Ovary (tissue), 9 donors: ENCODE data around the gene ZNF746. TPM values are rescaled to one million over a fixed set of nuclear protein-coding genes. Genes with fewer than 3 reads are reported as not detected.
"Not testable (repeated sequence)": the region's sequence is repeated elsewhere in the genome, so short reads cannot be mapped to it uniquely, and the experiment has no call there.

Experiments used
- DNase-seq, 5 donors: peaks; one replicate each; pipeline ENCODE4 v3.0.0-alpha.2; 2019 to 2020
- H3K27ac ChIP-seq, 2 donors: fragments of 200-600 bp; one replicate each; pipeline versions ENCODE4 v1.5.1 to v1.8.0; 2019 to 2022
- H3K27me3 ChIP-seq: fragments of 200-600 bp; one replicate; pipeline ENCODE4 v1.8.0; 2022
- H3K36me3 ChIP-seq: fragments of 200-600 bp; sonication (generic); one replicate; pipeline ENCODE4 v1.5.1; 2019
- H3K4me1 ChIP-seq: one replicate; pipeline ENCODE4 v1.8.1; 2013; ENCODE audit warnings: mild to moderate bottlenecking, moderate library complexity; ENCODE audit not compliant: insufficient read depth
- H3K4me3 ChIP-seq: fragments of 200-600 bp; sonication (generic); one replicate; pipeline ENCODE4 v1.5.1; 2017
- H3K9me3 ChIP-seq, 2 donors: fragments of 200-600 bp in 1 of 2; sonication (generic) in 1 of 2; one replicate each; pipeline versions ENCODE4 v1.5.1 to v1.8.1; 2013 to 2019; ENCODE audit warnings: mild to moderate bottlenecking in 1 of 2, moderate library complexity in 1 of 2
- CTCF ChIP-seq, 3 donors: fragments of 450-650 bp in 2 of 3; fragments of 200-600 bp in 1 of 3; IDR thresholded peaks; one replicate each; pipeline versions ENCODE4 v1.5.1 to v1.8.0; 2016 to 2022; ENCODE audit warnings: antibody characterized with exemption in 3 of 3, mild to moderate bottlenecking in 1 of 3
- EP300 ChIP-seq: sonication (generic); formaldehyde crosslinking; IDR thresholded peaks from one replicate; pipeline ENCODE4 v1.6.1; 2017; ENCODE audit warnings: antibody characterized with exemption
- POLR2A ChIP-seq: fragments of 450-650 bp; IDR thresholded peaks from one replicate; pipeline ENCODE4 v1.6.1; 2017; ENCODE audit warnings: antibody characterized with exemption, mild to moderate bottlenecking, moderate library complexity
- WGBS, 3 donors: extraction: QIAGEN DNeasy Blood & Tissue Kit in 1 of 3; methylation state at CpG; one replicate each; pipeline versions ENCODE4 v1.1.5 to v1.1.7; 2013 to 2017; 5-methylcytosine and 5-hydroxymethylcytosine counted together
- intact Hi-C, 4 donors: fragments of 100-400 bp; cut with DNase I; formaldehyde crosslinking; loops; one replicate each; pipeline versions ENCODE4 v1.11.0 to v1.15.1; 2022 to 2023
- polyA plus RNA-seq, 2 donors: library from polyadenylated mRNA; stranded (reverse); fragments of 200-250 nt in 1 of 2; fragments of 350-450 nt in 1 of 2; fragmentation: Illumina TruSeq in 1 of 2; extraction: RNeasy Lipid Tissue Mini Kit (QIAGEN cat#74804) in 1 of 2; gene quantifications; one replicate each; pipeline ENCODE4 v1.2.3, GENCODE V29; 2013 to 2014
- total RNA-seq, 7 donors: library from RNA; depleted of rRNA in 2 of 7; stranded (reverse); fragments of >200 nt in 2 of 7; fragmentation: NEBNext Ultra II Directional in 3 of 7; extraction: Animal tissue kit (Norgen Biotek cat#: 25700) in 3 of 7; gene quantifications; one replicate each; pipeline versions ENCODE4 v1.1.0 to v1.2.4, GENCODE V29; 2016 to 2023
- donor health status: DM: no; HTN: no; CAD: no; lungs with moderate emphysema.
- donor health status: DM: no; HTN: no; CAD: no.
- donor health status: Bipolar disorder and iron deficiency.
- donor health status: DM: yes; HTN: yes; CAD: no.
- donor health status: DM: no; HTN: no; CAD: no.
- donor health status: DM: yes; HTN: yes; CAD: no.

ZNF746 gene
- total and polyA plus RNA-seq, 9 donors: 5.9 to 19.3 (median 15.6) TPM

- Histone ChIP-seq H3K27ac (no peak overlapping the region), H3K4me3 (no peak overlapping the region), H3K36me3 (no peaks in the 10 kb centered on the region), H3K27me3 (no peaks in the 10 kb centered on the region), H3K4me1 (peaks cover 4% of the 10 kb centered on the region), H3K9me3 (no peaks in the 10 kb centered on the region)
- intact Hi-C loops: no loop called here
- TF ChIP-seq CTCF (IDR thresholded peaks at IDR 0.05) (no peak), POLR2A (no peak), EP300 (no peak)
- DNase-seq: no peak
- WGBS, 3 donors: 90 to 96% (median 93%) methylated on average over 10 of the region's 10 CpGs
Observed at GRCh38 chr7:149454006-149454405, 43.6 kb downstream of the ZNF746 start.

- Histone ChIP-seq H3K36me3 (no peaks in the 10 kb centered on the region), H3K9me3 (no peaks in the 10 kb centered on the region), H3K4me3 (no peak overlapping the region), H3K27me3 (no peaks in the 10 kb centered on the region), H3K27ac (no peak overlapping the region), H3K4me1 (no peaks in the 10 kb centered on the region)
- 90 to 94% (median 94%) methylated on average over 10 of the region's 10 CpGs for WGBS, 3 donors
- intact Hi-C loops: no loop called here
- TF ChIP-seq POLR2A: no peak
- no peak for TF ChIP-seq EP300
- no peak for TF ChIP-seq CTCF (IDR thresholded peaks at IDR 0.05)
- no peak for DNase-seq
Observed at GRCh38 chr7:149450821-149451220, 46.8 kb downstream of the ZNF746 start.

- Histone ChIP-seq H3K4me1 (no peaks in the 10 kb centered on the region), H3K36me3 (no peaks in the 10 kb centered on the region), H3K27me3 (no peaks in the 10 kb centered on the region), H3K27ac (no peak overlapping the region), H3K4me3 (no peak overlapping the region), H3K9me3 (no peaks in the 10 kb centered on the region)
- TF ChIP-seq POLR2A (no peak), CTCF (IDR thresholded peaks at IDR 0.05) (no peak), EP300 (no peak)
- WGBS, 3 donors: 93 to 95% (median 94%) methylated on average over 6 of the region's 6 CpGs
- intact Hi-C loops: no loop called here
- no peak for DNase-seq
Observed at GRCh38 chr7:149449897-149450296, 47.7 kb downstream of the ZNF746 start.

GRCh38 chr7:149448961-149449360 is 48.6 kb downstream of the ZNF746 start:
- DNase-seq: no peak
- H3K27me3 ChIP-seq: no peaks in the 10 kb centered on the region
- TF ChIP-seq POLR2A: no peak
- TF ChIP-seq EP300: no peak
- TF ChIP-seq CTCF (IDR thresholded peaks at IDR 0.05): no peak

GRCh38 chr7:149446026-149446425 is 51.6 kb downstream of the ZNF746 start:
- intact Hi-C loops, H3K27ac ChIP-seq, DNase-seq, H3K9me3 ChIP-seq, H3K4me3 ChIP-seq, H3K4me1 ChIP-seq, H3K36me3 ChIP-seq, H3K27me3 ChIP-seq: not testable (repeated sequence)
- 97 to 98% (median 97%) methylated on average over 11 of the region's 11 CpGs for WGBS, 3 donors

More at GRCh38 chr7:149448961-149449360, 48.6 kb downstream of the ZNF746 start:
- H3K4me3 ChIP-seq: no peak overlapping the region
- H3K4me1 ChIP-seq: no peaks in the 10 kb centered on the region
- no peaks in the 10 kb centered on the region for H3K9me3 ChIP-seq
- H3K36me3 ChIP-seq: no peaks in the 10 kb centered on the region
- intact Hi-C loops: no loop called here
- 83 to 98% (median 91%) methylated on average over 8 of the region's 8 CpGs for WGBS, 3 donors
- H3K27ac ChIP-seq: no peak overlapping the region
